Smooth muscle cell (in vitro differentiated cells): ENCODE measurements around the gene CHTF8. TPM values are rescaled to one million over a fixed set of nuclear protein-coding genes. Genes with fewer than 3 reads are reported as not detected.

Experiments used
- DNase-seq: peaks from one replicate; lab custom pipeline; 2025; ENCODE audit not compliant: unreplicated experiment; lab: John Stamatoyannopoulos, UW
- H2AFZ ChIP-seq: fragments of 200-600 bp; sonication (generic); 2 replicates; pipeline ENCODE4 v1.6.0; 2016; ENCODE audit warnings: antibody characterized with exemption, low read depth, mild to moderate bottlenecking
- H3F3A ChIP-seq: fragments of 200-600 bp; sonication (generic); 2 replicates; pipeline ENCODE4 v1.6.0; 2017; ENCODE audit warnings: antibody characterized with exemption, low read depth
- H3K27ac ChIP-seq: fragments of 200-600 bp; sonication (generic); 2 replicates; pipeline ENCODE4 v1.5.1; 2016; ENCODE audit warnings: low read depth, mild to moderate bottlenecking
- H3K27me3 ChIP-seq: fragments of 200-600 bp; sonication (generic); 2 replicates; pipeline ENCODE4 v1.6.1; 2016; ENCODE audit warnings: low read depth, mild to moderate bottlenecking
- H3K36me3 ChIP-seq: fragments of 200-600 bp; sonication (generic); 2 replicates; pipeline ENCODE4 v1.5.1; 2016; ENCODE audit warnings: low read depth
- H3K4me1 ChIP-seq: fragments of 200-600 bp; sonication (generic); 2 replicates; pipeline ENCODE4 v1.5.1; 2016; ENCODE audit warnings: low read depth
- H3K4me2 ChIP-seq: fragments of 200-600 bp; sonication (generic); 2 replicates; pipeline ENCODE4 v1.6.0; 2016; ENCODE audit warnings: mild to moderate bottlenecking
- H3K4me3 ChIP-seq: fragments of 200-600 bp; sonication (generic); 2 replicates; pipeline ENCODE4 v1.5.1; 2016; ENCODE audit warnings: mild to moderate bottlenecking
- H3K79me2 ChIP-seq: fragments of 200-600 bp; sonication (generic); 2 replicates; pipeline ENCODE4 v1.6.0; 2016; ENCODE audit warnings: low read depth, mild to moderate bottlenecking
- H3K9ac ChIP-seq: fragments of 200-600 bp; sonication (generic); 2 replicates; pipeline ENCODE4 v1.6.0; 2016; ENCODE audit warnings: low read depth
- H3K9me3 ChIP-seq: fragments of 200-600 bp; sonication (generic); replicated peaks from 2 replicates; pipeline ENCODE4 v1.5.1; 2016; ENCODE audit warnings: low read depth
- H4K20me1 ChIP-seq: fragments of 200-600 bp; sonication (generic); 2 replicates; pipeline ENCODE4 v1.6.0; 2016; ENCODE audit warnings: low read depth
- WGBS: methylation state at CpG from one replicate; pipeline ENCODE4 v1.1.7; 2016; ENCODE audit warnings: low lambda C conversion rate; 5-methylcytosine and 5-hydroxymethylcytosine counted together
- polyA plus RNA-seq: library from polyadenylated mRNA; unstranded; fragments of >200 nt; fragmentation: Nextera tagmentation; extraction: Ambion mirVana; gene quantifications from 2 replicates; pipeline ENCODE4 v1.2.1, GENCODE V29; 2016
- total RNA-seq: library from RNA; depleted of rRNA; stranded (reverse); fragments of >200 nt; gene quantifications from 2 replicates; pipeline ENCODE4 v1.2.3, GENCODE V29; 2014
- TF ChIP-seq, protein P1 (sequence below): fragments of 200-600 bp; sonication (generic); IDR thresholded peaks from 2 replicates; pipeline ENCODE4 v1.5.1; 2017; ENCODE audit warnings: borderline replicate concordance, mild to moderate bottlenecking, antibody characterized with exemption; ENCODE audit not compliant: insufficient read depth, poor library complexity, severe bottlenecking

Gene CHTF8
- total and polyA plus RNA-seq, 2 experiments from 2014 or later: 77.7 to 83.8 TPM

DNA sequence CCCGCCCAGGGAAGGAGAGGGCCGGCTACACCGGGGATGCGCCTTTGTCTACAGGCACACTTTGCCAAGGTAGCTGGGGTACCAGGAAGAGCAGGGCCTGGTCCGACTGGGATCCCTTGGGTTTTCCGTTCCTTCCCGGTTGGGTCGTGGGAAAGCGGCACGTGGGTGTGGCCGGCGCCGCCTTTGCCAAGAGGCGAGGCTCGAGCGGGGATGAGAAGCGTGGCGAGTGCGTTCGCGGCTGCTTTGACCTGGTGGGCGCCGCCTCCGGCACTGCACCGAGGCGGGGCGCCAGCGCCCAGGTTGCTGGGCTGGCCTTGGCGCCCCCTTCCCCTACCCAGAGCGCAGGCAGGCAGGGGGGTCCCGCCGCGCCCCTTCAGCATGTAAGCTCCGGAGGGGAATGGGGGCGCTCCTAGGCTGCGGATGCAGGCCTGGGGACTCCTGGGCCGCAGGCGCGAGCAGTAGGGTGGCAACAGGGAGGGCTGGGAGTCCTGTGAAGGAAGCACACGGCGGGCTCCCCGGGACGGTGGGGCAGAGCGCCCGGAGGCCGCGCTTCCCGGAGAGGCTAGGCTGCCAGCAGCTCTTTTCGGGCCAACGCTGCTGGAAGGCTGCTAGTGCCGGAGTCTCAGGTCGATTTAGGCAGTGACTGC is 24.9 kb downstream of the CHTF8 start:
- H2AFZ ChIP-seq: no peak overlapping the region
- TF ChIP-seq, protein P1, sequence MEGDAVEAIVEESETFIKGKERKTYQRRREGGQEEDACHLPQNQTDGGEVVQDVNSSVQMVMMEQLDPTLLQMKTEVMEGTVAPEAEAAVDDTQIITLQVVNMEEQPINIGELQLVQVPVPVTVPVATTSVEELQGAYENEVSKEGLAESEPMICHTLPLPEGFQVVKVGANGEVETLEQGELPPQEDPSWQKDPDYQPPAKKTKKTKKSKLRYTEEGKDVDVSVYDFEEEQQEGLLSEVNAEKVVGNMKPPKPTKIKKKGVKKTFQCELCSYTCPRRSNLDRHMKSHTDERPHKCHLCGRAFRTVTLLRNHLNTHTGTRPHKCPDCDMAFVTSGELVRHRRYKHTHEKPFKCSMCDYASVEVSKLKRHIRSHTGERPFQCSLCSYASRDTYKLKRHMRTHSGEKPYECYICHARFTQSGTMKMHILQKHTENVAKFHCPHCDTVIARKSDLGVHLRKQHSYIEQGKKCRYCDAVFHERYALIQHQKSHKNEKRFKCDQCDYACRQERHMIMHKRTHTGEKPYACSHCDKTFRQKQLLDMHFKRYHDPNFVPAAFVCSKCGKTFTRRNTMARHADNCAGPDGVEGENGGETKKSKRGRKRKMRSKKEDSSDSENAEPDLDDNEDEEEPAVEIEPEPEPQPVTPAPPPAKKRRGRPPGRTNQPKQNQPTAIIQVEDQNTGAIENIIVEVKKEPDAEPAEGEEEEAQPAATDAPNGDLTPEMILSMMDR: no peak
- 3% methylated on average over 49 of the region's 52 CpGs for WGBS
- H3K79me2 ChIP-seq: no peaks in the 10 kb centered on the region
- H4K20me1 ChIP-seq: peaks cover 49% of the 10 kb centered on the region
- no peaks in the 10 kb centered on the region for H3K9me3 ChIP-seq
- no peaks in the 10 kb centered on the region for H3K36me3 ChIP-seq
- H3K4me3 ChIP-seq: peak overlapping the region; percentile 55
- H3K27ac ChIP-seq: no peak overlapping the region
- H3K9ac ChIP-seq: no peak overlapping the region
- H3K4me2 ChIP-seq: peak overlapping the region; percentile 95
- peaks cover 3% of the 10 kb centered on the region for H3F3A ChIP-seq
- peaks cover 17% of the 10 kb centered on the region for H3K4me1 ChIP-seq
- no peak for DNase-seq
- H3K27me3 ChIP-seq: peaks cover 47% of the 10 kb centered on the region

DNA sequence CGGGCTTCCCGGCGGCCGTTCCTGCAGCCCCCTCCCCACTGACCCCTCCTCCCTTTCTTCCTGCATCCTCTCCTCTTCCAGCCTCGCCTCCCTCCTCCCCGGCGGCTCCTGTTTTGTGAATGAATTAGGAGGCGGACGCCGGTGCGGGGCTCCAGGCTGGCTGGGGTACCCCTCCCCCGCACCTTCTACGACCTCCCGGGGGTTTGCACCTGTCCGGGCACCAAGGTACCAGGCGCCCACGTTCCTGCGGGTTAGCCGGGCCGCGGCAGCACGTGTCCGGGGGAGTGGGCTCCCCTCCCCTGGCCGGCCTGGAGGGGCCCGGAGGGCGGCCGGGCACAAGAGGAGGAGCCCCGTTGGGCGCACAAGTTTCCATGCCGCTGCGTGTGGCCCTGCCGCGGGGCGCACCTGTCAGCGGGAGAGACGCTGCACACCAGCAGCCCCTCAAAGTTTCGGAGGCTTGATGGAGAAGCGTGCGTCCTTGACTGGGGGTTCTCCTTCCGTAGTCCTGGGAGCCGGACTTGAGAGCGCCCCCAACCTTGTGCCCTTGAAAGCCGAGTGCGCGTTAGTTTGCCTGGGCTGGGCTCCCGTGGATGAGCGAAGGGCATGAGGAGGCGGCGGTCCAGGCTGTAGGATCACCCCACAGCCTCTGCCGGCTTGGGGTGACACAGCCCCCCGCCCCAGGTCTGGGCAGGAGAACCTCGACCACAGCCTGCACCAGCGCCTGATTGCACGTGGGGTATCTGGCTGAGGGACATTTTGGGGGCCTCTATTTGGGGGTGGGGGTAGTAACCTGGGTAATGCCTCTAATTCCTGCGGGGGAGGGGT is 25.7 kb downstream of the CHTF8 start:
- H3K4me2 ChIP-seq: peak overlapping the region; percentile 95
- peaks cover 3% of the 10 kb centered on the region for H3F3A ChIP-seq
- no peaks in the 10 kb centered on the region for H3K36me3 ChIP-seq
- H3K27me3 ChIP-seq: peaks cover 47% of the 10 kb centered on the region
- H3K79me2 ChIP-seq: no peaks in the 10 kb centered on the region
- no peak overlapping the region for H3K27ac ChIP-seq
- no peaks in the 10 kb centered on the region for H3K9me3 ChIP-seq
- TF ChIP-seq, protein P1: no peak
- no peak overlapping the region for H3K9ac ChIP-seq
- no peak for DNase-seq
- peak overlapping the region; percentile 55 for H3K4me3 ChIP-seq
- H2AFZ ChIP-seq: no peak overlapping the region
- H3K4me1 ChIP-seq: peaks cover 17% of the 10 kb centered on the region
- 3% methylated on average over 52 of the region's 55 CpGs for WGBS
- peaks cover 42% of the 10 kb centered on the region for H4K20me1 ChIP-seq

DNA sequence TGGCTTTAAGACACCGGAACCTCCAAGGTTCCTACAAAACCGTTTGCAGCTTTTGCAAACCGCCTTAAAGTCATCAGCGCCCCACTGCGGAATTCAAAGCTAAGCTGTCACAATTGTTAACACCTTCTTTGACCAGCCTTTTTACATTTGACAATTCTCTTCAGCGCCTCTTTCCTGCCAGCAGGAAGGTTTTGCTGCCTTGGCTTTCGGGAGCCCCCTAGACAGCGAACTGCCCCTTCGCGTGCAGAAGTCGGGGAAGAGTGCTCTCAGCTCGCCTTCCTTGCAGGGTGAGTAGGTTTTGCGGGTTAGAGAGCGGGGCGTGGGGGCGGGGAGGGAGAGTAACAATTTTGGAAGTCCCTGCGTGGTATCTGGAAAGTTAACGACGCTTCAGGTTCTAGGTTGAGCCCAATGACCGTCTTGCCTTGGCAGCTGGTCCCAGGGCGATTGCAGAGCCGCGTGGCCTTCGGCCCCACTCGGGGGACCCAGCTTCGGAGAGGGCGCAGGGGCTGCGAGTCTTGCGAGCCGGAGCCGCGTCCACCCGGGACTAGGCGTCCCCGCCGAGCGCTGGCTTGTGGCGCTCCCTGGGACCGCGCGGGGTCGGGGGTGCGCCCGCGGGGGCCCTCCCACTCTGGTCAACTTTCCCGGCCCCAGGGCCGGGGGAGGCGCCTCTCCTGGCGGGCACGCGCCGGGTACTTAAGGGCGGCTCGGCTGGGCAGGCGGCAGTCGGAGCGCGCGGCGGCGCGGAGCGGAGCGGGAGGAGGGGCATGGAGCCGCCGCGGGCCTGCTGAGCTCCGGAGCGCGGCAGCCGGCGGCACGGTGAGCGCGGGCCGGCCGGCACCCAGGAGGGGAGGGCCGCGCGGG is 26.7 kb downstream of the CHTF8 start, which contains the start of gene HAS3:
Gene HAS3, plus strand, starts transcription at position 153 of the 861 bp plus-strand sequence. CDS start 3,743 bp downstream, outside the sequence.
- Histone ChIP-seq H3K9ac (no peak within 1 kb of the TSS), H3K79me2 (no peaks in the 10 kb centered on the region), H4K20me1 (peaks cover 32% of the 10 kb centered on the region), H3K36me3 (no peaks in the 10 kb centered on the region), H3K4me3 (peak within 1 kb of the TSS; percentile 76), H3K4me2 (peak within 1 kb of the TSS; percentile 98), H2AFZ (peak within 1 kb of the TSS; percentile 44), H3K4me1 (peaks cover 17% of the 10 kb centered on the region), H3K27ac (no peak within 1 kb of the TSS), H3K27me3 (peaks cover 47% of the 10 kb centered on the region), H3K9me3 (no peaks in the 10 kb centered on the region), H3F3A (peaks cover 3% of the 10 kb centered on the region)
- WGBS: 2% methylated on average over 42 of the region's 80 CpGs
- TF ChIP-seq, protein P1: no peak
- DNase-seq: peak; percentile 7
